Measurements from ENCODE around the gene TNFRSF8.

Gene TNFRSF8

GRCh38 chr1:12087797-12088314 is 24.8 kb downstream of the TNFRSF8 start:
- no peak overlapping the region for H2BK120ac ChIP-seq (ENCODE audit: low read depth, low read length)
- H2BK15ac ChIP-seq (ENCODE audit: low read length) = no peak overlapping the region
- no peak overlapping the region for H3K4ac ChIP-seq (ENCODE audit: low read length)
- no peak for DNase-seq (ENCODE audit: low spot score)
- no peak overlapping the region for H2BK12ac ChIP-seq (ENCODE audit: low read length)
- no peak overlapping the region for H3K18ac ChIP-seq (ENCODE audit: low read length)
- peaks cover 0 to 3% (median 0%) of the 10 kb centered on the region in 3 experiments for H3K27me3 ChIP-seq (ENCODE audit: control insufficient read depth in 3 of 3, insufficient read depth in 3 of 3, low read depth in 1 of 3, low read length in 3 of 3)
- H3K4me1 ChIP-seq (ENCODE audit: control insufficient read depth in 2 of 2, insufficient read depth in 1 of 2, low read depth in 1 of 2, low read length in 2 of 2) = no peaks in the 10 kb centered on the region
- no peak overlapping the region for H3K4me2 ChIP-seq (ENCODE audit: insufficient read depth, low read length, poor library complexity, severe bottlenecking)
- no peak overlapping the region for H3K14ac ChIP-seq (ENCODE audit: low read length)
- H3K79me1 ChIP-seq (ENCODE audit: low read depth, low read length) = no peaks in the 10 kb centered on the region
- H3K36me3 ChIP-seq (replicated peaks in 1 of 2; ENCODE audit: control insufficient read depth in 2 of 2, insufficient read depth in 2 of 2, low read length in 2 of 2) = no peaks in the 10 kb centered on the region
- no peak overlapping the region for H3K27ac ChIP-seq (replicated peaks; ENCODE audit: low read length)
- H4K91ac ChIP-seq (ENCODE audit: low read depth, low read length, poor library complexity) = no peak overlapping the region
- no peak overlapping the region for H3K4me3 ChIP-seq (ENCODE audit: low read length in 2 of 2)
- no peak overlapping the region for H2AFZ ChIP-seq (ENCODE audit: low read length)
- H2AK5ac ChIP-seq (ENCODE audit: low read depth, low read length) = no peak overlapping the region
- H3K9me3 ChIP-seq (replicated peaks in 1 of 2; ENCODE audit: control insufficient read depth in 2 of 2, insufficient read depth in 1 of 2, low read depth in 1 of 2, low read length in 2 of 2) = peaks cover 0 to 4% of the 10 kb centered on the region in 2 donors
- H4K8ac ChIP-seq (ENCODE audit: low read depth, low read length) = no peak overlapping the region
- no CpG with 5 or more reads among the region's 9 CpGs for WGBS, 2 donors (ENCODE audit: extremely low coverage in 2 of 2, insufficient read length in 2 of 2, insufficient replicate concordance in 1 of 2)
- no peak overlapping the region for H3K9ac ChIP-seq (ENCODE audit: low read depth, low read length, poor library complexity)
- no peak overlapping the region for H3K23ac ChIP-seq (ENCODE audit: low read depth, low read length, poor library complexity)
- no peak overlapping the region for H2BK5ac ChIP-seq (ENCODE audit: low read length)

GRCh38 chr1:12088607-12089006 is 25.5 kb downstream of the TNFRSF8 start:
- no peak overlapping the region for H2AK5ac ChIP-seq (ENCODE audit: low read depth, low read length)

GRCh38 chr1:12090326-12090725 is 27.2 kb downstream of the TNFRSF8 start:
- Histone ChIP-seq H2AK5ac (ENCODE audit: low read depth, low read length) (no peak overlapping the region), H4K91ac (ENCODE audit: low read depth, low read length, poor library complexity) (no peak overlapping the region), H2AFZ (ENCODE audit: low read length) (no peak overlapping the region), H2BK5ac (ENCODE audit: low read length) (no peak overlapping the region), H3K4me2 (ENCODE audit: insufficient read depth, low read length, poor library complexity, severe bottlenecking) (no peak overlapping the region), H3K4me3 (ENCODE audit: low read length in 2 of 2) (no peak overlapping the region), H3K36me3 (replicated peaks in 1 of 2; ENCODE audit: control insufficient read depth in 2 of 2, insufficient read depth in 2 of 2, low read length in 2 of 2) (no peaks in the 10 kb centered on the region), H3K27ac (replicated peaks; ENCODE audit: low read length) (no peak overlapping the region), H3K4ac (ENCODE audit: low read length) (no peak overlapping the region), H4K8ac (ENCODE audit: low read depth, low read length) (no peak overlapping the region), H3K79me1 (ENCODE audit: low read depth, low read length) (no peaks in the 10 kb centered on the region), H3K14ac (ENCODE audit: low read length) (no peak overlapping the region), H3K9ac (ENCODE audit: low read depth, low read length, poor library complexity) (no peak overlapping the region), H3K9me3 (replicated peaks in 1 of 2; ENCODE audit: control insufficient read depth in 2 of 2, insufficient read depth in 1 of 2, low read depth in 1 of 2, low read length in 2 of 2) (no peaks in the 10 kb centered on the region), H3K18ac (ENCODE audit: low read length) (no peak overlapping the region), H2BK12ac (ENCODE audit: low read length) (no peak overlapping the region), H3K23ac (ENCODE audit: low read depth, low read length, poor library complexity) (no peak overlapping the region), H3K27me3 (ENCODE audit: control insufficient read depth in 3 of 3, insufficient read depth in 3 of 3, low read depth in 1 of 3, low read length in 3 of 3) (no peaks in the 10 kb centered on the region), H2BK15ac (ENCODE audit: low read length) (no peak overlapping the region), H2BK120ac (ENCODE audit: low read depth, low read length) (no peak overlapping the region), H3K4me1 (ENCODE audit: control insufficient read depth in 2 of 2, insufficient read depth in 1 of 2, low read depth in 1 of 2, low read length in 2 of 2) (no peaks in the 10 kb centered on the region)
- WGBS, 2 donors (ENCODE audit: extremely low coverage in 2 of 2, insufficient read length in 2 of 2, insufficient replicate concordance in 1 of 2) = 100% methylated on average over 1 of the region's 3 CpGs
- DNase-seq (ENCODE audit: low spot score) = no peak

More at GRCh38 chr1:12088607-12089006, 25.5 kb downstream of the TNFRSF8 start:
- Histone ChIP-seq H3K4ac (ENCODE audit: low read length) (no peak overlapping the region), H3K4me3 (ENCODE audit: low read length in 2 of 2) (no peak overlapping the region), H3K4me1 (ENCODE audit: control insufficient read depth in 2 of 2, insufficient read depth in 1 of 2, low read depth in 1 of 2, low read length in 2 of 2) (no peaks in the 10 kb centered on the region), H3K9me3 (replicated peaks in 1 of 2; ENCODE audit: control insufficient read depth in 2 of 2, insufficient read depth in 1 of 2, low read depth in 1 of 2, low read length in 2 of 2) (no peaks in the 10 kb centered on the region), H3K14ac (ENCODE audit: low read length) (no peak overlapping the region), H3K79me1 (ENCODE audit: low read depth, low read length) (no peaks in the 10 kb centered on the region), H3K9ac (ENCODE audit: low read depth, low read length, poor library complexity) (peak overlapping the region; percentile 5), H2BK5ac (ENCODE audit: low read length) (no peak overlapping the region), H3K27me3 (ENCODE audit: control insufficient read depth in 3 of 3, insufficient read depth in 3 of 3, low read depth in 1 of 3, low read length in 3 of 3) (peaks cover 0 to 2% (median 0%) of the 10 kb centered on the region in 3 experiments), H2BK120ac (ENCODE audit: low read depth, low read length) (no peak overlapping the region), H3K23ac (ENCODE audit: low read depth, low read length, poor library complexity) (no peak overlapping the region), H3K36me3 (replicated peaks in 1 of 2; ENCODE audit: control insufficient read depth in 2 of 2, insufficient read depth in 2 of 2, low read length in 2 of 2) (no peaks in the 10 kb centered on the region), H2AFZ (ENCODE audit: low read length) (no peak overlapping the region), H3K27ac (replicated peaks; ENCODE audit: low read length) (no peak overlapping the region), H2BK15ac (ENCODE audit: low read length) (no peak overlapping the region), H3K18ac (ENCODE audit: low read length) (no peak overlapping the region), H4K8ac (ENCODE audit: low read depth, low read length) (no peak overlapping the region), H3K4me2 (ENCODE audit: insufficient read depth, low read length, poor library complexity, severe bottlenecking) (no peak overlapping the region), H4K91ac (ENCODE audit: low read depth, low read length, poor library complexity) (no peak overlapping the region), H2BK12ac (ENCODE audit: low read length) (no peak overlapping the region)
- WGBS, 2 donors (ENCODE audit: extremely low coverage in 2 of 2, insufficient read length in 2 of 2, insufficient replicate concordance in 1 of 2) = no CpG with 5 or more reads among the region's 6 CpGs
- no peak for DNase-seq (ENCODE audit: low spot score)

GRCh38 chr1:12091191-12091590 is 28.1 kb downstream of the TNFRSF8 start:
- no peak overlapping the region for H2BK120ac ChIP-seq (ENCODE audit: low read depth, low read length)
- H3K18ac ChIP-seq (ENCODE audit: low read length) = no peak overlapping the region
- H3K23ac ChIP-seq (ENCODE audit: low read depth, low read length, poor library complexity) = no peak overlapping the region
- H3K36me3 ChIP-seq (replicated peaks in 1 of 2; ENCODE audit: control insufficient read depth in 2 of 2, insufficient read depth in 2 of 2, low read length in 2 of 2) = no peaks in the 10 kb centered on the region
- no peak overlapping the region for H3K4ac ChIP-seq (ENCODE audit: low read length)
- H3K27ac ChIP-seq (replicated peaks; ENCODE audit: low read length) = no peak overlapping the region
- H3K79me1 ChIP-seq (ENCODE audit: low read depth, low read length) = no peaks in the 10 kb centered on the region
- no peak overlapping the region for H4K8ac ChIP-seq (ENCODE audit: low read depth, low read length)
- H3K27me3 ChIP-seq (ENCODE audit: control insufficient read depth in 3 of 3, insufficient read depth in 3 of 3, low read depth in 1 of 3, low read length in 3 of 3) = no peaks in the 10 kb centered on the region
- DNase-seq (ENCODE audit: low spot score) = no peak
- no peak overlapping the region for H4K91ac ChIP-seq (ENCODE audit: low read depth, low read length, poor library complexity)
- no peak overlapping the region for H3K4me2 ChIP-seq (ENCODE audit: insufficient read depth, low read length, poor library complexity, severe bottlenecking)
- no peak overlapping the region for H2AFZ ChIP-seq (ENCODE audit: low read length)
- no CpG with 5 or more reads among the region's 1 CpG for WGBS, 2 donors (ENCODE audit: extremely low coverage in 2 of 2, insufficient read length in 2 of 2, insufficient replicate concordance in 1 of 2)
- no peaks in the 10 kb centered on the region for H3K9me3 ChIP-seq (replicated peaks in 1 of 2; ENCODE audit: control insufficient read depth in 2 of 2, insufficient read depth in 1 of 2, low read depth in 1 of 2, low read length in 2 of 2)
- H2BK5ac ChIP-seq (ENCODE audit: low read length) = no peak overlapping the region
- no peaks in the 10 kb centered on the region for H3K4me1 ChIP-seq (ENCODE audit: control insufficient read depth in 2 of 2, insufficient read depth in 1 of 2, low read depth in 1 of 2, low read length in 2 of 2)
- H3K9ac ChIP-seq (ENCODE audit: low read depth, low read length, poor library complexity) = no peak overlapping the region
- H2BK15ac ChIP-seq (ENCODE audit: low read length) = no peak overlapping the region
- no peak overlapping the region for H3K14ac ChIP-seq (ENCODE audit: low read length)
- H2AK5ac ChIP-seq (ENCODE audit: low read depth, low read length) = no peak overlapping the region
- H3K4me3 ChIP-seq (ENCODE audit: low read length in 2 of 2) = no peak overlapping the region
- no peak overlapping the region for H2BK12ac ChIP-seq (ENCODE audit: low read length)
